UCSD-AML1 (cell line): ENCODE data around the gene ARHGEF11.

Source experiments
- DNase-seq: peaks from one replicate; lab custom pipeline; 2025; ENCODE audit not compliant: unreplicated experiment; lab: John Stamatoyannopoulos, UW

Gene ARHGEF11

DNA sequence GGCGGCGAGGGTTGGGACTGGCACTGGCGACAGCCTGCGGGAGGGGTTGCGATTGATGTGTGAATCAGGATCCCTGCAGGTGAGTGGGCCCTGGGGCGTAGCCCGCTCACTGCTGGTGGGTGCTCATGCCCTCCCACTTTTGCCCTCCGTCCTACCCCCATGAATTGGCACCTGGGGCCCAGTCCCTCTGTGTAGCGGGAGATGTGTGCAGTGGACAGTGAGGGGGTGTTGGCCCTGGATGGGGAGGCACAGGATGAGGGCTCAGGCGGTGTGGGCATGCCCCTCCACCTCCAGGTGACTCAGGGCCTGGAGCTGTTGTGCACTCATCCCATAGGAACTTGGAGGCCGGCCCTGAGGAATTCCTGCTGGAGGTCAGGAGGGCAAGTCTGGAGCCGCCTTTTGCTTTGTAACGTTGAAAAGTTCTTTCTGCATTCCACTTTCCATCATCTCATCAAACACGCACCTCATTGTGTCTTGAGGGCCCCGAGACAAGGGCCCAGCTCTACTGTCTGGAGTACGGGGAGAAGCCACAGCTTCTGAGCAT, 149.0 kb downstream of the ARHGEF11 start:
- DNase-seq = no peak

DNA sequence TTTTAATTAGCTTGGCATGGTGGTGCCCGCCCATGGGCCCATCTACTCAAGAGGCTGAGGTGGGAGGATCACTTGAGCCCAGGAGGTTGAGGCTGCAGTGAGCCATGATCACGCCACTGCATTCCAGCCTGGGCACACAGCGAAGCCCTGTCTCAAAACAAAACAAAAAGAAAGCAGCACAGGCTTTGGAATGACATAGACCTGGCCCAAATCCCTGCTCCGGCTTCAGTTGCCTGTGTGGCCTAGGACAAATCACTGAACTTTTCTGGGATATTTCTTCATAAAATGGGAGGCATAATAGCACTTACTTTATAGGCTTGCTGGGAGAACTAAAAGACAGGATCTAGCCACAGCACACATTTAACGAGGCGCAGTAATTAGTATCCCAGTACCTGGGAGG, 149.6 kb downstream of the ARHGEF11 start:
- DNase-seq = no peak

DNA sequence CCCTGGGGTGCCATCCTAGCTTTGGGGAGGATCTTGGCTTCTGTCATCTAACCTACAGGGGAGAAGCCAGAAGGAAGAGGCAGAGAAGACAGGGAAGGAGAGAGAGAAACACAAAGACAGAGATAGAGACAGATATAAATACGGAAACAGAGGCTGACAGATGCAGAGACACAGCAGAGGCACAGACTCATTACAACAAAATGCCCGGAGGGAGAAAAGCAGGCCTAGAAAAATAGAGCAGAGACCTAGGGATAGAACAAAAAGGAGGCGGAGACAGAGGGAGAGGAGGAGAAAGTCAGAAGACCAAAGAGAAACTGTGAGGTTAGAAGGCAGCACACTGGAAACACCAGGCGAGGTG, 150.1 kb downstream of the ARHGEF11 start:
- DNase-seq = no peak

DNA sequence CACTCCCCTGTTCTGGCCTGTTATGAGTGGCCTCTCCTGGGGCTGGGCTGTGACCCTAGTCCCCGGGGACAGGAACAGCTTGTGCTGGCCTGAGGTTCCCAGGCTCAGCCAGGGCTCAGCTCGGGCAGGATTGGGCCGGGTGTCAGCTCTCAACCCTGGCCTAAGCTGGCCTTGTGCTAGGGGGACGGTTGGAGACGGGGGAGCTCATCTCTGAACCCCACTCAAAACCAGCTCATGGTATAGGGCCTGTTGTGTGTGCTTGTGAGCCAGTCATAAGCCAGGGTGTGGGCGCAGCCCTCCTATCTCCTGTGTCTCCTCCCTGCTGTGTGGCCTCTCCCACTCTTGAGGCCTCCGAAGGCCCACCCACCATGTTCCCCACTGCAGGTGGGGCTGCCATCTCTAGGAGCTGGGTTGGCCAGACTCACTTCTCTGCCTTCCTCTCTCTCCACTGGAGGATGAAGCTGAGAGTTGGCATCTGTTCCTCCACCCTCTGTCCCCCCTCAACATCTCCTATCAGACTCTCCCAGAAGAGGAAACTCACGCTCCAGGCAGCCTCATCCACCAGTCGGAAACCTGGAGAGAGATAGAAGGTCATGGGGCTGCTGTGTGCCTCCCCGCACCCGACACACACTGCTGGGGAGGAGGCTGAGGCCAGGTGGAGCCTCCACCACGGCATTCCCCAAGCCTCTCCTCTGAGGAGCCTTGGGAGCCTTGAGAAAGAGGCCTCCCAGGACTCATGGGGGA, 150.7 kb downstream of the ARHGEF11 start:
- DNase-seq = peak; percentile 54

DNA sequence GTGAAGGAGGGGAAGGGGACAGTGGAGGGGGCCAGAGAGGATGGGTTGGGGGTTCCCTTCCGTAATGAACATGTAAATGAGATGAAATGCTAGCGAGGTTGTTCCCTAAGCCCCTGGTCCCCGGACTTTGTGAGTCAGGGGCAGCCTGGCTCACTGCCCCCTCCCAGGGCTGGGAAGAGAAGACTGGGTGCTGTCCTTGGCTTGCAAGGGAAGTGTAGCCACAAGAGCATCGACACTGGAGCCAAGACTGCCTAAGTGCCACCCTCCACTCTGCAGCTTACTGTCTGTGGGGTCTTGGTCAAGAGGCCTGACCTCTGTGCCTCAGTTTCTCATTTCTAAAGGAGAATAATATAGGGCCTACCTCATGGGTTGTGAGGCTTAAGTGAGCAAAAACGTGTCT, 151.5 kb downstream of the ARHGEF11 start:
- DNase-seq = peak; percentile 34

DNA sequence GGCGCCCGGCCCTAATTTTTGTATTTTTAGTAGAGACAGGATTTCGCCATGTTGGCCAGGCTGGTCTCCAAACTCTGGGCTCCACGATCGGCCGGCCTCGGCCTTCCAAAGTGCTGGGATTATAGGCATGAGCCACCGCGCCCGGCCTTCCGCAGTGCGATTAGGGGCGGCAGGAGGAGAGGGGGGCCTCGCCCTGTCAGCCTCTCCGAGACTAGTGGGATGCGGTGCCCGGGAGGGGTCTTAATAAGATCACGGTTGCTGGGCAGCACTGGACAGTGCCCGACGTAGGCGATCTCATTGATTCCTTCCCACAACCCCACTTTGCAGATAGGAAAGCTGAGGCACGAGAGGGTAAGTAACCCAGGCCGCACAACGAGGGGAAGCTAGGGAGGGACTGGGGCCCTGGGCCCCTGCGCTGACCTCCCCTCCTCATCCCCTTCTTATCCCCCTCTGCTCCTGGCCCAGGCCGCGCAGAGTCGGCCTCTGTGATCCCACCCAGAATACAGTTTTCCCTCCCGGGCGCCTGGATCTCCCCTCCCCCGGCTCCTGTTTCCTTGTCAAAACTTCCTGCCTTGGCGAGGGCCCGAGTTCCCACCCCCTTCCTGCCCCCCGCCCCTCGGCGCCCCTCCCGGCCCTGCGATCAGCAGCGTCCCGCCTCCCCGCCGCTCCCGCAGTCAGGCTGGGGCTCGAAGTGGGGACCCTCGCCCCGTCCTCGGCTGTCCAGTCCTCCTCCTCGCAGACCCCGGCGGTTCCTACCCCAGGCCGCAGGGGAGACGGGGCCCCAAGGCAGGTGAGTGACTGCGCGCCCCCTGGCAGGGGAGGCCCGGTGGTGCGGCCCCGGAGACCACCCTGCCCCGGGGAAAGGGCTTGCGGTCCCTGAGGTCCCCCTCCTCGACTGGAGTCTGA, 152.2 kb downstream of the ARHGEF11 start, which contains the start of gene PEAR1:
TSS of gene PEAR1 (plus strand) at position 671 of the 906 bp plus-strand sequence. CDS start 10,209 bp downstream, outside the sequence.
- peak; percentile 63 for DNase-seq

DNA sequence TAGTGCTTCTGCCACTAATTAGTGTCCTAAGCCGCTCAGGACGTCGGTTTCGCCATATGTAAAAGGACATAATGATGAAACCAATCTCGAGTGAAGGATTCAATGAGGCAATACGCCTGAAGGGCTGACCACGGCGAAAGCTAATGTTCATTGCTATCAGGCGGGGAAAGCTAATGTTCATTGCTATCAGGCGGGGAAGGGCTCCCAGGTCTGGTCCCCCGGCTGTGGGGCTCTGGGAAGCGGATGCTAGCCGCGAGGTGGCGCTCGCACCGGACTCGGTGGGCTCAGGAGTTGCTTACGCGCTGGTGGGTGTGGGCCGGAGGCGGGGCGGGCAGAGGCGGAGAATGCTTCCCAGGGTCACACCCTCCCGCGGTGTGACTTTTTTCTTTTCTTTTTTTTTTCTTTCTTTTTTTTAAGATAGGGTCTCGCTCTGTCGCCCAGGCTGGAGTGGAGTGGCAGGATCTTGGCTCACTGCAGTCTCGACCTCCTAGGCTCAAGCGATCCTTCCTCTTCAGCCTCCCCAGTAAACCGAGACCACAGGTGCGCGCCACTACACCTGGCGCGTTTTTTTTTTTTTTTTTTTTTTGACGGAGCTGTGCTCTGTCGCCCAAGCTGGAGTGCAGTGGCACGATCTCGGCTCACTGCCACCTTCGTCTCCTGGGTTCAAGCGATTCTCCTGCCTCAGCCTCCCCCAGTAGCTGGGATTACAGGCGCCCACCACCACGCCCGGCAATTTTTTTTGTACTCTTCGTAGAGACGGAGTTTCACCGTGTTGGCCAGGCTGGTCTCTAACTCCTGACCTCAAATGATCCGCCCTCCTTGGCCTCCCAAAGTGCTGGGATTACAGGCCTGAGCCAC, 153.1 kb downstream of the ARHGEF11 start:
- DNase-seq = peak; percentile 93

DNA sequence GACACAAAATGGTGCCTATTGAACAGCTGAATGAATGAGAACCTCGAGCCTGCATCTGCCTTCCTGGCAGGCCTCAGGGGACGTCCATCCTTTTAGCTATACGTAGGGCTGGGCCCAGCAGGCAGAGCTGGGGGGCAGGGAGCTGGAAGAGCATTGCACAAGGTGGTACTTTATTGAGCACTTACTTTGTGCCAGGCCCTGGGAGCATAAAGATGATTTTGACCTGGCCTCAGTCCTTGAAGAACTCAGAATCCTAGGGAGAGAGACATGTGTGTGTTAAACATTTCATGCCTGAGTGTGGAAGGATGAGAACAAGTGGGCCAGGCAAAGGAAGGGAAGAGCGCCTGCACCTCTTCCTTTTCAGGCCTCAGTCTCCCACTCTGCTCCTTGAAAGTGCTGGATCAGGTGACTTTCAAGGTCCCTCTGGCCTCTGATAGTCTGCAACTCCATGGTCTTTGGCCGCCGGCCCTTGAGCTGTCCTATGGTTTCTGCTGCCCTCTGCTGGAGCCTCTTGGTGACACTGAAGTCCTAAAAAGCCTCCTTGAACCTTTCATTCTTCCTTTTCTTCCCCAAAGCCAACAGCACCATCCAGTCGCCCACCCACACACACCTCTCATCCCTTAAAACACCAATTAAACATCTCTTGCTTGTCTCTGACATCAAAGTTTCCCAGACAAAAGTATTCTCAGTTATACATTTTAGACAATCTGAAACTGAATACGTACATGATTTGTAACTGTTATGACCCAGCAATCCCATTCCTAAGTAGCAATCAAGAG, 155.6 kb downstream of the ARHGEF11 start:
- DNase-seq = peak; percentile 81

DNA sequence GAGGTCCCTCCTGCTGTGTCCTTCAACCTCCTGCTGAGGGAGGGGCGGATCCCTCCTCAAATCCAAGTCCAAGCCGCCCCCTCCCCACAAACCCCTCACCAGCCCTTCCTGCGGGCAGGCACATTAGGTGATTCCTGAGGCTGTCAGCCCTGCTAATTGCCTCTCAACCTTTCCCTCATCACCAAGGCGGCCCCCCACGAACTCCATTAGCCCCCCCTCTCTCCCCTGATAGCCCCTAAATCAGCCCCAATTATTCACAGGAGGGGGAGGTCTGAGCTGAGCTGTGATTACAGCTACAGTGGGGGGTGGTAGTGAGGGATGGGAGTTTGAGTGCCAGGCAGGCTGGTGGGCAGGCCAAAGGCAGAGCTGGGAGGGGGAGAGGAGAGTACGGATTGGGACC, 157.8 kb downstream of the ARHGEF11 start:
- no peak for DNase-seq

DNA sequence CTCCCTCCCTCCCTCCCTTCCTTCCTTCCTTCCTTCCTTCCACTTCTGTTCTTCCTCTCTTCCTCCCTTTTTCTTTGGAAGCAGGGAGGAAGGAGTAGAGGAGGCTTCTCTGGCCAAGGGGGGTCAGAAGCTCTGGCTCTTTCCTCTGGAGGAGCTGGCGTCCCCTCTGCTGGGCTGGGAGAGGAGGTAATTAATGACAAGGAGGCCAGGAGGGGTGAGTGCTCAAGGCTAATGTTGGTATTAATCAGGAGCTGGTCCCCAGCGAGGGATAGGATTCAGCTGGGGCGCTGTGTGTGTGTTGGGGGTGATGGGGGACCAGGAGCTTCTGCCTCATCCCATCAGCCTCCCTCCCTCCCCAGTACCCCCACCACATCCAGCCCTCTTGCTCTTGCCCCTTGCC, 158.2 kb downstream of the ARHGEF11 start:
- no peak for DNase-seq

DNA sequence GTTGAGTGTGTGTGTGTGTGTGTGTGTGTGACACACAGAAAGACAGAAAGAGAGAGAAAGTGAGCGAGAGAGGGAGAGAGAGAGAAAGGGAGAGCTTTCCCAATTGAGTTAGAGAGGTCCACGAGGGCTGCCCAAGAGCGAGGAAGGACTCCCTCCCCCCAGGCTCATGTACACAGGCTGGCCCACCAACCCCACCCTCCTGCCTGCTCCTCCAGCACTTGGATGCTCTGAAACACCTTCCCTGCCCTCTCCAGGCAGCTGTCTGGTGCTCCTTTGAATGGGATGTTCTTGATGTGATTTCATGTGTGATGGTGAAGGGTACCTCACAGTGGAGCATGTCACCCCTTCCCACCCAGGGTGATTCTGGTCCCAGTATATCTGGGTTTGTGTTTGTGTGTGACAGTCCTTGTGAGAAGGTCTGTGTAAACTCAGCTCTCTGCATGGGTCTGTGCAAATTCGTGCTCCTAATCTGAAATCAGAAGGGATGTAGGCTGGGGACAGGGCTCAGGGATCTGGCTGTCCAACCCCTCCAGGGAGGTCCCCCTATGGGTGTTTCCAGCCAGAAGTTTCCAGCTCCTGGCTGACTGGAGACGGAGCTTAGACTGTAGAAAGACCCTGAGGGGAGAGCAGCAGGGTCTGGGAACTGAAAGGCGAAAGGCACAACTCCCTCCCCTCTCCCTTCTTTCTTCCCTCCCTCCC, 158.8 kb downstream of the ARHGEF11 start:
- DNase-seq = peak; percentile 25

DNA sequence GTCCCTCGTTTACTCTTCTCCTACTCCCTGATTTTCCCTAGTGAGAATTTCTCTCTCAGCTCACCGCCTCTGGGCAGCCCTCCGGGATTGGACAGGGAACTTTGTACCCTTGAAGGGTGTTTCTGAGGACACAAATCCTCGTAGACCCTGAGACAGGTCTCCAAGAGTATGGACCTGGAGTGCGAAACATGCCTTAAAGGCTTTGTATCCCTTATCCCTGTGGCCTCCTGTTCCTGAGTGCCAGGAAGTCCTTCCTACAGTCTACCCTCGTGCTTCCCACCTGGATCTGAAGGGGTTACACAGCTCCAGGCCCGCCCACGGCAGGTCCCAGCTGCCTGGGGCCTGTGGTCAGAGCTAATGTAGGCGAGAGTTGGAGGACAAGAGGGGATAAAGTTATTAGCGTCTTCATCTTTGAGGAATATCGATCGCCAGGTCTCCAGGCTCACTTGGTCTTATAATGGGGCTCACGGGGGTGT, 159.6 kb downstream of the ARHGEF11 start:
- DNase-seq = no peak

DNA sequence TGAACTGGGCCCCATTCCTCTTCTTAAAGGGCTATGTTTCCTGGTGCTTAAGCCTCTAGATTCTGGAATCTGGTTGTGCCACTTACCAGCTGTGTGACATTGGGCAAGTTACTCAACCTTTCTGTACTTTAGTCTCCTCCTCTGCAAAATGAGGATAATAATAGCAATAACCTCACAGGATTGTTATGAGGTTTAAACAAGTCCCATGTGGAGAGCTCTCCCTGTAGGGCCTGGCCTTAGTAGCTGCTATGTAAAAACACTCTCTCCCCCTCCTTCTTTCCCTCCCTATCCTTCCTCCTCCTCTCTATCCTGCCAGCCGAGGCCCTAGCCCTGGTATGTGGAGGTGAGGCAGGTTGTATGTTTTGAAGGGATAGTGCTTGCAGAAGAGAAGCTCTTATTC, 160.2 kb downstream of the ARHGEF11 start:
- DNase-seq = no peak
